Activated T-cell treated with anti-CD3 and anti-CD28 coated beads, Interleukin-2, amount 50 U/mL, for 24 hours (primary cell): Measurements from ENCODE around the gene ELP6.
A peak's percentile ranks its signal among the peaks of the same experiment; 100 is the strongest.

Experiments
- DNase-seq: peaks from one replicate; pipeline ENCODE4 v3.0.0-alpha.2; 2020
- H3K27ac Mint-ChIP-seq: 2 replicates; pipeline ENCODE4 v1.8.0; 2020; ENCODE audit warnings: mild to moderate bottlenecking, mixed read lengths
- H3K27me3 Mint-ChIP-seq: 2 replicates; pipeline ENCODE4 v1.8.0; 2020; ENCODE audit warnings: mixed read lengths
- H3K36me3 Mint-ChIP-seq: 2 replicates; pipeline ENCODE4 v1.8.0; 2020; ENCODE audit warnings: low read depth, mixed read lengths
- H3K4me1 Mint-ChIP-seq: 2 replicates; pipeline ENCODE4 v1.8.0; 2020; ENCODE audit warnings: low read depth, mixed read lengths
- H3K4me3 Mint-ChIP-seq: 2 replicates; pipeline ENCODE4 v1.8.0; 2020; ENCODE audit warnings: mild to moderate bottlenecking, moderate library complexity, mixed read lengths
- H3K9me3 Mint-ChIP-seq: 2 replicates; pipeline ENCODE4 v1.8.0; 2020; ENCODE audit warnings: mixed read lengths

The ELP6 gene

GRCh38 chr3:47513125-47513929 lies at the start of gene ELP6:
ELP6 (minus strand) TSS chr3:47513712; CDS start chr3:47513590, 122 bp downstream.
- peak; percentile 98 for DNase-seq
- peaks cover 48% of the 10 kb centered on the region for H3K36me3 Mint-ChIP-seq
- H3K4me1 Mint-ChIP-seq: peaks cover 19% of the 10 kb centered on the region
- no peaks in the 10 kb centered on the region for H3K9me3 Mint-ChIP-seq
- H3K27me3 Mint-ChIP-seq: no peaks in the 10 kb centered on the region
- H3K4me3 Mint-ChIP-seq: peak within 1 kb of the TSS; percentile 98
- peak within 1 kb of the TSS; percentile 100 for H3K27ac Mint-ChIP-seq

GRCh38 chr3:47556351-47556750 lies 42.8 kb upstream of the ELP6 start:
- no peak overlapping the region for H3K27ac Mint-ChIP-seq
- H3K4me3 Mint-ChIP-seq: no peak overlapping the region
- H3K9me3 Mint-ChIP-seq: no peaks in the 10 kb centered on the region
- no peaks in the 10 kb centered on the region for H3K36me3 Mint-ChIP-seq
- H3K4me1 Mint-ChIP-seq: no peaks in the 10 kb centered on the region
- DNase-seq: no peak
- peaks cover 7% of the 10 kb centered on the region for H3K27me3 Mint-ChIP-seq

DNA sequence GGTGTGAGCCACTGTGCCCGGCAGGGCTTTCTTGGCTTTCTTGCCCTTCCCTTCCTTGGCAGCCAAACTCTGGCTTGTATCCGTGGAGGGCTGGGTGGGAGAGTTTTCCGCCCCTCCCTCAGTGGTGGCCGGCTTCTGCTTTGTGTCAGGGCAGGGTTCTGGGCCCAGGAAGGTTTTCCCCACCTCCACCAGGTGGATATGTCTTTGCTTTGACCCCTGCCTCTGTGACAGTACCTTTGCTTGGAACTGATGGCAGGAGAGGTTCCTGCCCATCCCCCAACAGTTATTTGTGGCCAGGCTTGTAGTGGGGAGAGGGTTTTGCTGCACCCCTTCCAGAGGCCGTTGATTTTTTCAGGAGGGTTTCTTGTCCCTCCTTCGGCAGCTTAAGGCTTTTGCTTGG lies 40.8 kb upstream of the ELP6 start:
- Mint-ChIP-seq H3K4me3 (no peak overlapping the region), H3K36me3 (no peaks in the 10 kb centered on the region), H3K27me3 (peaks cover 16% of the 10 kb centered on the region), H3K4me1 (no peaks in the 10 kb centered on the region), H3K27ac (no peak overlapping the region), H3K9me3 (no peaks in the 10 kb centered on the region)
- no peak for DNase-seq

DNA sequence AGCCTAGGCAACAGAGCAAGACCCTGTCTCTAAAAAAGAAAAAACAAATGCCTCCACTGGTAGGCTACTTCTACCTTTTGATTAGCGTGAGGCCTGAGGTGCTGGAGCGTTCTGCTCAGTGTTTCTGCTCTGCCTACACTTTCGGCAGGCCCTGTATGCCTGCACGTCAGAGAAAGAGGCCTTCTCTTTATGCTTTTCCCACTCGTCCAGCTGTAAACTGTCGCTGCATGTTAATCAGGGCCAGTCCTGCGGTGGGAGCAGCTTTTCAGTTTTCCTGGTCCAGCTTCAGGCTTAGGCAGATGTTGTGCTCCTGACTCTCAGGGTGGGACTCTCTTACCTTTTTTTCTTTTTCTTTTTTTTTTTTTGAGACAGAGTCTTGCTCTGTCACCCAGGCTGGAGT lies 39.9 kb upstream of the ELP6 start:
- DNase-seq: no peak
- H3K4me3 Mint-ChIP-seq: no peak overlapping the region
- H3K27ac Mint-ChIP-seq: no peak overlapping the region
- H3K9me3 Mint-ChIP-seq: no peaks in the 10 kb centered on the region
- no peaks in the 10 kb centered on the region for H3K36me3 Mint-ChIP-seq
- H3K4me1 Mint-ChIP-seq: no peaks in the 10 kb centered on the region
- peaks cover 16% of the 10 kb centered on the region for H3K27me3 Mint-ChIP-seq

GRCh38 chr3:47542471-47543173 lies 29.1 kb upstream of the ELP6 start:
- Mint-ChIP-seq H3K36me3 (no peaks in the 10 kb centered on the region), H3K27me3 (peaks cover 5% of the 10 kb centered on the region), H3K4me1 (peaks cover 3% of the 10 kb centered on the region), H3K4me3 (no peak overlapping the region), H3K27ac (no peak overlapping the region), H3K9me3 (no peaks in the 10 kb centered on the region)
- DNase-seq: no peak

DNA sequence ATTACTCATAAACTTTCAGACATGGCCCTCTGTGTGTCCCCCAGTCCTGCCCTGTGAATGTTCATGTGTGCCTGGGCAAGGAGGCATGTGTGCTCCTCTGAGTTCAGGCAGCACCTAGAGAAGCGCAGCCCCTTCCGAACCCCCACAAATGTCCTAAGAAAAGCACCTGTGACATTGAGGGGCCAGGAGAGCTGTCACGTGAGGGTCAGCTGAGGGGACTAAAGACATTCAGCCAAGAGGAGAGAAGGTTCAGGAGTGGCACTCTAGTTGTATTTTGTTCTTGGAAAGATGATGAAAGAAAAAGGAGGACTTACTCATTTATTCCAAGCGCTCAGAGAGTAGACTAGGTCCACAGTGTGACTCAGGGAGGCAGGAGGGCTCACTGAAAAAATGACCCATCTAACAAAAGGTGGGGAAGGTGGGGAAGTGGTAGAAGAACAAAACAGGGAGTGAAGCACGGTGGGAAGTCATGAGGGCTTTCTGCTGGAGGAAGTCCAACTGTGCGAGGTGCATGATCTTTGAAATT lies 28.1 kb upstream of the ELP6 start:
- Mint-ChIP-seq H3K9me3 (no peaks in the 10 kb centered on the region), H3K4me3 (no peak overlapping the region)
- no peak for DNase-seq

GRCh38 chr3:47540281-47540680 lies 26.8 kb upstream of the ELP6 start:
- Mint-ChIP-seq H3K27me3 (peaks cover 7% of the 10 kb centered on the region), H3K27ac (no peak overlapping the region), H3K36me3 (no peaks in the 10 kb centered on the region), H3K9me3 (no peaks in the 10 kb centered on the region), H3K4me1 (peaks cover 3% of the 10 kb centered on the region), H3K4me3 (no peak overlapping the region)
- no peak for DNase-seq

More for the DNA sequence above, 28.1 kb upstream of the ELP6 start:
- Mint-ChIP-seq H3K27ac (no peak overlapping the region), H3K27me3 (peaks cover 7% of the 10 kb centered on the region), H3K36me3 (no peaks in the 10 kb centered on the region), H3K4me1 (peaks cover 3% of the 10 kb centered on the region)

- H3K4me3 Mint-ChIP-seq: no peak overlapping the region
- DNase-seq: no peak
- H3K36me3 Mint-ChIP-seq: no peaks in the 10 kb centered on the region
- peaks cover 3% of the 10 kb centered on the region for H3K4me1 Mint-ChIP-seq
- no peaks in the 10 kb centered on the region for H3K9me3 Mint-ChIP-seq
- H3K27me3 Mint-ChIP-seq: peaks cover 7% of the 10 kb centered on the region
- no peak overlapping the region for H3K27ac Mint-ChIP-seq
These were observed 23.5 kb upstream of the ELP6 start for GRCh38 chr3:47536967-47537366.

DNA sequence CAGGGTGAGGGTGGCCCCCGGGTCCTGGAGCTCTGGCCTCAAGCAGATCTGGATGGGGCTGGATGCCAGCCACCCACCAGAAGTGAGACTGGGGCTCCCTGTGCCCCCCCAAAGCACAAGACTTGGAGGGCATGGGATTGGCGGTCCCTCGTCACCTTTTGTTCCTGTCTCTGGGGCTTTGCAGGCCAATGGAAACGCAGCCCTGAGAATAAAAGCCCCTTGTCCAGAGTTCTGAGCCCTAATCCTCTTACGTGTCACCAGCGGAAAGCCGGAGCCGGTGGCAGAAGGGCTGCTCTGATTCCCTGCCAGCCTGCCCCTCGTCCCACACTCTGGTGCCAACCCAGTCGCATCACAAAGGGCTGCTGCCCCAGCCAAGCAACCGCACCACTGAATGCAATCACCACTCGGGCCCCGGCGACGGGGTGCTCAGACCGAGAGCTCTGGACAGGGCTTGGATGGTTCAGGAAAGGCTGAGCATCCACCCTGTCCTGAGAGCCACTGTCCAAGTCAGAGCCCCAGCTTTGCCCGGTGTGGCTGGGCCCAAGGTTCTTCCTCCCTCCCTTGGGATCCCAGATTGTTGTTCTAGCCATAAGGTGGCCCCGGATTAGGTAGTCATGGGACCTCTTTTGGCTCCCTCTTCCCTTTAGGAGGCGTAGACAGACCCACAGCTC lies 22.8 kb upstream of the ELP6 start:
- Mint-ChIP-seq H3K27ac (no peak overlapping the region), H3K4me3 (no peak overlapping the region), H3K9me3 (no peaks in the 10 kb centered on the region), H3K4me1 (no peaks in the 10 kb centered on the region), H3K27me3 (peaks cover 7% of the 10 kb centered on the region), H3K36me3 (no peaks in the 10 kb centered on the region)
- DNase-seq: no peak

- Mint-ChIP-seq H3K27ac (no peak overlapping the region), H3K27me3 (peaks cover 7% of the 10 kb centered on the region)
These were observed 20.5 kb upstream of the ELP6 start for GRCh38 chr3:47533996-47534454.

DNA sequence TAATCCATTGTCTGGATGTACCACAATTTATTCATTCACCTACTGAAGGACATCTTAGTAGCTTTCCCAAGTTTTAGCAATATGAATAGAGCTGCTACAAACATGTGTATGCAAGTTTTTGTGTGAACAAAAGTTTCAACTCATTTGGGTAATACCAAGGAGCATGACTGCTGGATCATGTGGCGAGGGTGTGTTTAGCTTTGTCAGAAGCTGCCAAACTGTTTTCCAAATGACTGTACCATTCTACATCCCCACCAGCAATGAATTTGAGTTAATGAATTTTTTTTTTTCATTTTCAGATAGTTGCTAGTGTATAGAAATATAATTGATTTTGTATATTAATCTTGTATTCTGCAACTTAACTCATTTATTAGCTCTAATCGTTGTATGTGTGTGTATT lies 20.0 kb upstream of the ELP6 start:
- no peaks in the 10 kb centered on the region for H3K9me3 Mint-ChIP-seq
- H3K4me1 Mint-ChIP-seq: no peaks in the 10 kb centered on the region
- no peaks in the 10 kb centered on the region for H3K36me3 Mint-ChIP-seq
- H3K4me3 Mint-ChIP-seq: no peak overlapping the region
- no peak overlapping the region for H3K27ac Mint-ChIP-seq
- H3K27me3 Mint-ChIP-seq: peaks cover 2% of the 10 kb centered on the region
- DNase-seq: no peak

More at GRCh38 chr3:47533996-47534454, 20.5 kb upstream of the ELP6 start:
- DNase-seq: no peak
- H3K4me3 Mint-ChIP-seq: no peak overlapping the region
- no peaks in the 10 kb centered on the region for H3K9me3 Mint-ChIP-seq
- no peaks in the 10 kb centered on the region for H3K36me3 Mint-ChIP-seq
- no peaks in the 10 kb centered on the region for H3K4me1 Mint-ChIP-seq

DNA sequence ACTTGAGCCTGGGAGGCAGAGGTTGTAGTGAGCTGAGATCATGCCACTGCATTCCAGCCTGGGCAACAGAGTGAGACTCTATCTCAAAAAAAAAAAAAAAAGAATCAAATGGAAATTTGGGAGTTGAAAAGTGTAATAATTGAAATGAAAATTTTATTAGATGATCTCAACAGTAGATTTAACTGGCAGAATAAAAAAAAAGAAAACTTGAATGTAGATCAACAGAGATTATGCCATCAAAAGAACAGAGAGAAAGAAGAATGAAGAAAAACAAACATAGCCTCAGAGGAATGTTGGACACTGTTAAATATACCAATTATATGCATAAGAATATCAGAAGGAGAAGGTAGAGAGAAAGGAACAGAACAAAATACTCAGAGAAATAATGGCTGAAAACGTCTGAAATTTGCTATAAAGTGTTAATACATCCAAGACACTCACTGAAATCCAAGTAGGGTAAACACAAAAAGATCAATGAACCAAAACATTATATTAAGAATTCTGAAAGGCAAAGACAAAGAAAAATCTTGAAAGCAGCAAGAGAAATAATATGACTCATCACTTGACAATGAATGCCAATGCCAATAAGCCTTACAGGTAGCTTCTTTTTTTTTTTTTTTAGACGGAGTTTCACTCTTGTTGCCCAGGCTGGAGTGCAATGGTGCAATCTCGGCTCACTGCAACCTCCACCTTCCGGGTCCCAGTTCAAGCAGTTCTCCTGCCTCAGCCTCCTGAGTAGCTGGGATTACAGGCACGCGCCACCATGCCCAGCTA lies 14.6 kb upstream of the ELP6 start:
- no peaks in the 10 kb centered on the region for H3K27me3 Mint-ChIP-seq
- no peaks in the 10 kb centered on the region for H3K4me1 Mint-ChIP-seq
- H3K27ac Mint-ChIP-seq: no peak overlapping the region
- H3K9me3 Mint-ChIP-seq: peaks cover 4% of the 10 kb centered on the region
- DNase-seq: no peak
- H3K4me3 Mint-ChIP-seq: no peak overlapping the region
- no peaks in the 10 kb centered on the region for H3K36me3 Mint-ChIP-seq

DNA sequence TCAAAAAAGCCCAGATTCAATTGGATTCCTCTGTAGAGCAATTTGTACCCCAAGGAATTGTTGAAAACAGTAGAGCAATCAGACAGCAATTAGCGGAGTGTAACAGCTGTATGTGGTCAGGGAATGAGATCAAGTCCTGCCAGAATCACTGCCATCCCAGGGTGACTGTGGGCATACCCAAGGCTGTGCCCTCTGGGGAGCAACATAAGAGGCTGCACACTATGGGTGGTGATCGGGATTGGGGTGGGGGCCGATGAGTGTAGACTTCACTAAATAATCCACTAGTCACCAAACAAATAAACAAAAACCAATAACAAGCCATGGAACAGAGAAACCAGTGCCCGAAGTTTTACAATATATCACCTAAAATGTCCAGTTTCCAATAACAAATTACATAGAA lies 12.1 kb upstream of the ELP6 start:
- Mint-ChIP-seq H3K4me1 (peaks cover 9% of the 10 kb centered on the region), H3K4me3 (no peak overlapping the region), H3K36me3 (no peaks in the 10 kb centered on the region), H3K27ac (no peak overlapping the region), H3K27me3 (no peaks in the 10 kb centered on the region), H3K9me3 (peaks cover 4% of the 10 kb centered on the region)
- DNase-seq: no peak
